Skeletal muscle tissue (tissue), 4 donors: Measurements from ENCODE around the gene RBM47. TPM values are rescaled to one million over a fixed set of nuclear protein-coding genes. Genes with fewer than 3 reads are reported as not detected.

Experiments
- H3K27ac ChIP-seq: one replicate; pipeline ENCODE4 v1.7.0; 2013; ENCODE audit warnings: mild to moderate bottlenecking, low read depth, low read length, inconsistent platforms
- H3K27me3 ChIP-seq, 3 donors: one replicate each; pipeline ENCODE4 v1.7.0; 2013; ENCODE audit warnings: low read length in 3 of 3; ENCODE audit not compliant: control insufficient read depth in 3 of 3, insufficient read depth in 3 of 3
- H3K36me3 ChIP-seq, 3 donors: one replicate each; pipeline ENCODE4 v1.7.0; 2013; ENCODE audit warnings: low read length in 3 of 3; ENCODE audit not compliant: control insufficient read depth in 3 of 3, insufficient read depth in 3 of 3
- H3K4me1 ChIP-seq, 3 donors: one replicate each; pipeline ENCODE4 v1.7.0; 2013; ENCODE audit warnings: low read length in 3 of 3, mild to moderate bottlenecking in 3 of 3; ENCODE audit not compliant: control insufficient read depth in 3 of 3, insufficient read depth in 3 of 3
- H3K4me3 ChIP-seq, 3 donors: one replicate each; pipeline ENCODE4 v1.7.0; 2013; ENCODE audit warnings: low read length in 3 of 3
- H3K9ac ChIP-seq, 3 donors: one replicate each; pipeline ENCODE4 v1.7.0; 2013; ENCODE audit warnings: low read length in 3 of 3, mild to moderate bottlenecking in 3 of 3, moderate library complexity in 2 of 3, low read depth in 1 of 3
- H3K9me3 ChIP-seq, 3 donors: one replicate each; pipeline ENCODE4 v1.7.0; 2013; ENCODE audit warnings: low read length in 3 of 3; ENCODE audit not compliant: control insufficient read depth in 3 of 3
- total RNA-seq: library from RNA; depleted of rRNA; stranded (reverse); fragments of >200 nt; gene quantifications from one replicate; pipeline ENCODE4 v1.2.3, GENCODE V29; 2014
- donor health status: Osteomylitis.

RBM47 gene
- total RNA-seq, 1 donor from 2014 or later = 2.6 TPM

DNA sequence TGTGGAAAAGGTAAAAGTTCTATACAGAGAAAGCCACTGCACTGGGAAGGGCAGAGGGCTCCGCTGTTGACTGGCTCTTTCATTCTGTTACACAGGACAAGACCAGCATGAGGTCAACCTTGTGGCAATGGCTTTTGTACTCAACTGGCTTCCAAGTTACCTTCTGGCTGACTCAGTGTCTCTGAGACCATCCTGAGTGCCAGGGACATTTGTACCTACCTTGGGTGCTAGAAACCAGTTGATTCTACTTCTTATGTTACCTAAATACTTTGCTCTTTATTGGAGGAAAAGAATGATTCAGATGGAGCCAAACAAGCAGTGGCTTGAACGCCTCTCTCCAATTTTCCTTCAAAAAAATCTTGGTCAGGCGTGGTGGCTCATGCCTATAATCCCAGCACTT, 123.2 kb downstream of the RBM47 start:
- no peaks in the 10 kb centered on the region for H3K36me3 ChIP-seq
- H3K27me3 ChIP-seq = no peaks in the 10 kb centered on the region
- no peak overlapping the region for H3K9ac ChIP-seq
- H3K4me3 ChIP-seq = no peak overlapping the region
- no peak overlapping the region for H3K27ac ChIP-seq
- H3K4me1 ChIP-seq = no peaks in the 10 kb centered on the region
- no peaks in the 10 kb centered on the region for H3K9me3 ChIP-seq

DNA sequence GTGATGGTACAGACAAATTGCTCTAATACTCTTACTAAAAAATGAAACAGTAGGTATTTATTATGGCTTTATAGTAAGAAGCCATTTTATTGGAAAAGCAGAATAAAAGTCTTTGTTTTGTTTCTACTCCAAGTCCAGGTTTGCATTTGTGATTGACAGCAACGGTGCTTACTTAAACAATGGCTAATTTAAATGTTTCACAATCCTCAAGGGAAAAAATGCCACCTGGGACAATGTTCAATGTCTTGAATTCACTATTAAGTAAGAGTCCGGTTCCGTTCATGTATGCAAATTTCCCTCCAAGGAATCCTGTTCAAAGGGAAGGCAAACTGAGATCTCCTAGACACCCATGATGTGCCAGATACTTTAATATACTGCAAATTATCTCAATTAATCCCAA, 123.6 kb downstream of the RBM47 start:
- Histone ChIP-seq H3K9ac (no peak overlapping the region), H3K4me1 (no peaks in the 10 kb centered on the region), H3K27ac (no peak overlapping the region), H3K4me3 (no peak overlapping the region), H3K36me3 (no peaks in the 10 kb centered on the region), H3K27me3 (no peaks in the 10 kb centered on the region), H3K9me3 (no peaks in the 10 kb centered on the region)

DNA sequence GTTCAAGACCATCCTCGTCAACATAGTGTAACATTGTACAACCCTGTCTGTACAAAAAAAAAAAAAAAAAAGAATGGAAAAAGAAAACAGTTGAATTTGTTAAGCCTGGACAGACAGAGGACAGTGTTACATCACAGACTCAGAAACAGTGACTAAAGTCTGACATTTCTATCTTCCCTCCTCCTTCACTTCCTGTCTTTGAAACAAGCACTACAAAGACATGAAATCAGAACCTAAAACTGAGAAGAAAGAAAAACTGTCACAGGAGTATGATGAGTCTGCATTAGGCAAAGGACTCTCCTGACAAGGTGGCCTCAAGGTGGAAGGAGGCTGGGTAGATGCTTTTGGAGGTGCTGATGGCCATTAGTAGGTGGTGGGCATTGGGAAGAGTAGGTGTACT, 126.7 kb downstream of the RBM47 start:
- Histone ChIP-seq H3K27me3 (no peaks in the 10 kb centered on the region), H3K4me1 (no peaks in the 10 kb centered on the region), H3K4me3 (no peak overlapping the region), H3K36me3 (no peaks in the 10 kb centered on the region), H3K27ac (no peak overlapping the region), H3K9me3 (no peaks in the 10 kb centered on the region), H3K9ac (no peak overlapping the region)

DNA sequence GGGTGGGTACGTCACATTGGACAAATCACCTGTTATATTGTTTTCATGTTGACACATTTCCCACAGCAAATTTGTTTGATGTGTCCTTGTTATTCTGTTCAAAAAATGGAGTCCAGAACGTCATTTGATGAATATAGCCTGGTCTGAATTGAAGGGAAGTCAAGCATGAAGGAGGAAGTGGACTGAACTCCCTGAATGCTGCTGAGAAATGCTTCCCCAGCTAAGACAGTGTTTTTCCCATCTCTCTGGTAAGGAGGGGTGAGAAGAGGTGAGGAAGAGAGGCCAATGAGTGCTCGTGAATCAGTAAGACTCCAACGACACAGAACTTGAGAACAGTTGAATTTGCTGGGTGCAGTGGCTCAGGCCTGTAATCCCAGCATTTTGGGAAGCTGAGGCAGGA, 127.4 kb downstream of the RBM47 start:
- Histone ChIP-seq H3K9me3 (no peaks in the 10 kb centered on the region), H3K9ac (no peak overlapping the region), H3K27ac (no peak overlapping the region), H3K4me1 (no peaks in the 10 kb centered on the region), H3K27me3 (no peaks in the 10 kb centered on the region), H3K4me3 (no peak overlapping the region), H3K36me3 (no peaks in the 10 kb centered on the region)

DNA sequence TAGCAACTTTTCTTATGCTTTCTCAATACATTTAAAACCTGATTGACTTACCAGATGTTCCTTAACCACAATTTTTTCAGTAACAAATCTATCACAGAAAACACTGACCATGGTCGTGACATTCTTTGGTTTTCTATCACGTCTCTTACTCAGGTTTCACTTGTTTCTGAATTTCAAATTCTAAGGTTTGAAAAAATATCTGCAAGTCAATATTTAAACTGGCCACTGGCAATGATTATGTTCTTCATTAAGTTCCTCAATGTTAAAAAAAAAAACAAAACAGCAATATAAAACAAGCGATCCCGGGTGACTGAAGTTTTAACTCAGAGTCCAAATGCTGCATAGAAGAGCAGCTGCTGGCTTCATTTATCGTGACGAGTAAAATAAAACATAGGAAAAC, 128.9 kb downstream of the RBM47 start:
- H3K9me3 ChIP-seq = no peaks in the 10 kb centered on the region
- H3K27me3 ChIP-seq = no peaks in the 10 kb centered on the region
- no peaks in the 10 kb centered on the region for H3K4me1 ChIP-seq
- no peak overlapping the region for H3K9ac ChIP-seq
- H3K36me3 ChIP-seq = no peaks in the 10 kb centered on the region
- no peak overlapping the region for H3K4me3 ChIP-seq
- no peak overlapping the region for H3K27ac ChIP-seq

DNA sequence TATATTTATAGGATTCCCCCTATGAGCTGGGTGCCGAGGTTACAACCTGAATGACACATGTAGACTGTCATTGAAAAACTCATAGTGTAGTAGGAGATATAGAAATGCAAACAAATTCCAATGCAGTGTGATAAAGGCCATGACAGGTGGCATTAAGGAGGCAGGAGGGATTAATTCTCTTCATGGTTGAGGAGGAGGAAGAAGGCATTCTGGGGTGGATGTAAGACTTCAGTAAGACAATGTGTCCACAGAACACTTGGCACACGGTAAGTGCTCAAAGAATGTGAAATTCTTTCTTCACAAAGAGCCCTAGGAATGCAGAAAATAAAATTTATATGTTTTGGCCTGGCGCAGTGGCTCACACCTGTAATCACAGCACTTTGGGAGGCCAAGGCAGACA, 136.5 kb downstream of the RBM47 start:
- Histone ChIP-seq H3K4me3 (no peak overlapping the region), H3K27me3 (no peaks in the 10 kb centered on the region), H3K4me1 (no peaks in the 10 kb centered on the region), H3K9me3 (no peaks in the 10 kb centered on the region), H3K9ac (no peak overlapping the region), H3K36me3 (no peaks in the 10 kb centered on the region), H3K27ac (no peak overlapping the region)

DNA sequence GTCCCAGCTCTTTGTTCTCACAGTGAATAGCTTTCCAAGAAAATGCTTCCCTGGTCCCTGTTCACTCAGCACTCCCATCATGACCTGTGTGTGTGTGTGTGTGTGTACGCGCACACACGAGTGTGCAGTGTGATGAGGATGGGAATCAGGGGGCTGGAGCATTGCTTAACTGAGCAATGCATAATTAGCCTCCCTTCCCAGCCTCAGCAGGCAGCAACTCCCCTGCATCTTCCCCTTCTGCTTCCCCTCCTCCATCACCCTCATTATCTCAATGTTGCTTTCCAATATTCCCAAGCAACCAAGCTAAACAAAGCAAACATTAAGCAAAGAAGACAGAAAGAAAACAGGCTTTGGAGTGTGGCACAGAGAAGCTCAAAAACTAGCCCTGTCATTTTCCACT, 137.0 kb downstream of the RBM47 start:
- H3K27ac ChIP-seq = no peak overlapping the region

DNA sequence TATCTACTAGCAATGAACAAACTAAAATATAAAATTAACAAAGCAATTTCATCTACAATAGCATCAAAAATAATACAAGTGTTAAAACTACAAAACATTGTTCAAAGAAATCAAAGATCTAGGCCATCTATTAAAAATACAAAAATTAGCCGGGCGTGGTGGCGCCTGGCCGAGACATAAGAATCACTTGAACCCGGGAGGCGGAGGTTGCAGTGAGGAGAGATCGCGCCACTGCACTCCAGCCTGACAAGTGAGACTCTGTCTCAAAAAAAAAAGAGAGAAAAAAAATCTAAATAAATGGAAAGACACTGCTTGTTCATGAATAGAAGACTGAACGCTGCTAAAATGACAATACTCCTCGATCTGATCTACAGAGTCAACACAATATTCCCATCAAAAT, 139.2 kb downstream of the RBM47 start:
- Histone ChIP-seq H3K4me3 (no peak overlapping the region), H3K9me3 (no peaks in the 10 kb centered on the region), H3K4me1 (no peaks in the 10 kb centered on the region), H3K27me3 (no peaks in the 10 kb centered on the region), H3K27ac (no peak overlapping the region), H3K9ac (no peak overlapping the region), H3K36me3 (no peaks in the 10 kb centered on the region)

More for the DNA sequence above, 137.0 kb downstream of the RBM47 start:
- H3K27me3 ChIP-seq = no peaks in the 10 kb centered on the region
- H3K4me1 ChIP-seq = no peaks in the 10 kb centered on the region
- H3K36me3 ChIP-seq = no peaks in the 10 kb centered on the region
- no peak overlapping the region for H3K4me3 ChIP-seq
- no peak overlapping the region for H3K9ac ChIP-seq
- H3K9me3 ChIP-seq = no peaks in the 10 kb centered on the region

DNA sequence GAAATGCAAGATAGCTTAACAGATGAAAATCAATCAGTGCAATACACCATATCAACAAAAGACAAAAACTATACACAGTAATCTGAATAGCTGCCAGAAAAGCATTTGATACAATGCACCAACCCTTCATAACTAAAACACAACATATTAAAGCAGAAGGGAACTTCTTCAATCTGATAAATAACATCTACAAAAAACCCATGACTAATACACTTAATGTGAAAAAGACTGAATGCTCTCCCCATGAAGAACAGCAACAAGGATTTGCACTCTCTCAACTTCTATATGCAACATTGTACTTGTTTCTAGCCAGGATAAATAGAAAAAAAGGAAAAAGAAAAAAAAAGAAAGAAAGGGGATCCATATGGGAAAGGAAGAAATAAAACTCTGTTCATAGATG, 139.7 kb downstream of the RBM47 start:
- Histone ChIP-seq H3K9ac (no peak overlapping the region), H3K36me3 (no peaks in the 10 kb centered on the region), H3K4me1 (no peaks in the 10 kb centered on the region), H3K4me3 (no peak overlapping the region), H3K27me3 (no peaks in the 10 kb centered on the region), H3K9me3 (no peaks in the 10 kb centered on the region), H3K27ac (no peak overlapping the region)

DNA sequence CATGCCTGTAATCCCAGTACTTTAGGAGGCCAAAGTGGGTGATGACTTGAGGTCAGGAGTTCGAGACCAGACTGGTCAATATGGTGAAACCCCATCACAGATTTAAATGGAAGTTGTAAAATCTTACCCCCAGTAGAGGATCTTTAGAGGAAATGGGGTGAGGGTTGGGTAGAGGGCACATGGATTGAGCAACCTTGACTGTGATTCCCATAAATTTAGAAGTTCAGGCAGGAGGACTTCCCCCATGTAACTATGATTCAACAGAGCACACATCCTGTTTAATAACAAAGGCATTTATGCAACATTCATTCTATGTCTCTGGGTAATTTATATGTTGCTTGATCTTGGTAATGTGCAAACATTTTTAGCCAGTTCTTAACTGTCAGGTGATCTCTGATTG, 143.1 kb downstream of the RBM47 start:
- no peak overlapping the region for H3K27ac ChIP-seq
- H3K27me3 ChIP-seq = no peaks in the 10 kb centered on the region
- no peaks in the 10 kb centered on the region for H3K9me3 ChIP-seq
- H3K4me1 ChIP-seq = no peaks in the 10 kb centered on the region
- no peak overlapping the region for H3K4me3 ChIP-seq
- H3K9ac ChIP-seq = no peak overlapping the region
- H3K36me3 ChIP-seq = no peaks in the 10 kb centered on the region
